ENCODE results near the gene RAD18.

Gene RAD18

GRCh38 chr3:8982509-8982908, 19.2 kb upstream of the RAD18 start:
- no peak for TF ChIP-seq CTCF (IDR thresholded peaks at IDR 0.05)
- H3K27ac ChIP-seq: no peak overlapping the region
- no peak overlapping the region for H3K4me3 ChIP-seq
- no peak for DNase-seq (ENCODE audit: low spot score)

- no peak for DNase-seq (ENCODE audit: low spot score)
- no peak for TF ChIP-seq CTCF (IDR thresholded peaks at IDR 0.05)
- no peak overlapping the region for H3K27ac ChIP-seq
- H3K4me3 ChIP-seq: no peak overlapping the region
Observed at GRCh38 chr3:8981700-8982099, 18.4 kb upstream of the RAD18 start.

GRCh38 chr3:8981296-8981695, 18.0 kb upstream of the RAD18 start:
- no peak overlapping the region for H3K27ac ChIP-seq
- DNase-seq (ENCODE audit: low spot score): no peak
- no peak overlapping the region for H3K4me3 ChIP-seq
- no peak for TF ChIP-seq CTCF (IDR thresholded peaks at IDR 0.05)

GRCh38 chr3:8980756-8981257, 17.5 kb upstream of the RAD18 start:
- Histone ChIP-seq H3K4me3 (no peak overlapping the region), H3K27ac (no peak overlapping the region)
- DNase-seq (ENCODE audit: low spot score): no peak
- TF ChIP-seq CTCF (IDR thresholded peaks at IDR 0.05): no peak

- no peak for DNase-seq (ENCODE audit: low spot score)
- no peak for TF ChIP-seq CTCF (IDR thresholded peaks at IDR 0.05)
- H3K4me3 ChIP-seq: no peak overlapping the region
- H3K27ac ChIP-seq: no peak overlapping the region
Observed at GRCh38 chr3:8979262-8979661, 16.0 kb upstream of the RAD18 start.

- Histone ChIP-seq H3K4me3 (no peak overlapping the region), H3K27ac (no peak overlapping the region)
- DNase-seq (ENCODE audit: low spot score): no peak
- TF ChIP-seq CTCF (IDR thresholded peaks at IDR 0.05): no peak
Observed at GRCh38 chr3:8978551-8978950, 15.3 kb upstream of the RAD18 start.

GRCh38 chr3:8976540-8977182, 13.4 kb upstream of the RAD18 start:
- no peak for DNase-seq (ENCODE audit: low spot score)
- Histone ChIP-seq H3K27ac (no peak overlapping the region), H3K4me3 (no peak overlapping the region)
- TF ChIP-seq CTCF (IDR thresholded peaks at IDR 0.05): no peak

Data from coronary artery (tissue), 2 donors.